Liver (tissue), 9 donors: ENCODE measurements around the gene PIKFYVE. TPM values are rescaled to one million over a fixed set of nuclear protein-coding genes. Genes with fewer than 3 reads are reported as not detected.

Experiments used
- DNase-seq: peaks from one replicate; pipeline ENCODE4 v3.0.0-alpha.2; 2017; ENCODE audit warnings: low spot score
- H3K27ac ChIP-seq, 2 donors: one replicate each; pipeline ENCODE4 v1.7.0; 2013; ENCODE audit warnings: inconsistent platforms in 2 of 2, low read length in 2 of 2, control low read depth in 1 of 2, low read depth in 1 of 2, mild to moderate bottlenecking in 1 of 2
- H3K27me3 ChIP-seq, 4 donors: one replicate each; pipeline versions ENCODE4 v1.6.1 to v1.7.0; 2013; ENCODE audit warnings: low read length in 3 of 4, inconsistent platforms in 1 of 4, mild to moderate bottlenecking in 1 of 4, moderate library complexity in 1 of 4; ENCODE audit not compliant: control insufficient read depth in 4 of 4, insufficient read depth in 4 of 4
- H3K36me3 ChIP-seq, 4 donors: one replicate each; pipeline versions ENCODE4 v1.6.1 to v1.7.0; 2013; ENCODE audit warnings: low read length in 3 of 4, mild to moderate bottlenecking in 3 of 4, low read depth in 1 of 4, moderate library complexity in 1 of 4; ENCODE audit not compliant: control insufficient read depth in 4 of 4, insufficient read depth in 3 of 4
- H3K4me1 ChIP-seq, 4 donors: one replicate each; pipeline versions ENCODE4 v1.6.1 to v1.7.0; 2013; ENCODE audit warnings: low read length in 3 of 4, mild to moderate bottlenecking in 3 of 4, moderate library complexity in 1 of 4; ENCODE audit not compliant: control insufficient read depth in 4 of 4, insufficient read depth in 4 of 4
- H3K4me3 ChIP-seq, 3 donors: one replicate each; pipeline versions ENCODE4 v1.6.1 to v1.7.0; 2013; ENCODE audit warnings: low read length in 3 of 3, control low read depth in 1 of 3, low read depth in 1 of 3, mild to moderate bottlenecking in 1 of 3
- H3K9ac ChIP-seq, 2 donors: one replicate each; pipeline ENCODE4 v1.7.0; 2013; ENCODE audit warnings: low read length in 2 of 2, mild to moderate bottlenecking in 2 of 2, moderate library complexity in 2 of 2, control low read depth in 1 of 2, low read depth in 1 of 2
- H3K9me3 ChIP-seq, 4 donors: one replicate each; pipeline versions ENCODE4 v1.6.1 to v1.7.0; 2013; ENCODE audit warnings: low read length in 3 of 4; ENCODE audit not compliant: control insufficient read depth in 4 of 4
- ATF3 ChIP-seq: IDR thresholded peaks from 2 replicates; pipeline ENCODE4 v1.6.1; 2016; ENCODE audit warnings: antibody characterized with exemption
- EGR1 ChIP-seq, 2 donors: IDR thresholded peaks; 2 replicates each; pipeline ENCODE4 v1.6.1; 2016 to 2018; ENCODE audit warnings: antibody characterized with exemption in 2 of 2, low read depth in 2 of 2
- FOXA1 ChIP-seq: IDR thresholded peaks from 2 replicates; pipeline ENCODE4 v1.6.1; 2016; ENCODE audit warnings: antibody characterized with exemption
- HNF4A ChIP-seq, 2 donors: conservative IDR thresholded peaks; 2 replicates each; pipeline ENCODE4 v1.6.1; 2016; ENCODE audit warnings: antibody characterized with exemption in 2 of 2, mild to moderate bottlenecking in 2 of 2
- HNF4G ChIP-seq: IDR thresholded peaks from 2 replicates; pipeline ENCODE4 v1.6.1; 2016; ENCODE audit warnings: antibody characterized with exemption
- JUND ChIP-seq, 2 donors: IDR thresholded peaks; 2 replicates each; pipeline ENCODE4 v1.6.1; 2016; ENCODE audit warnings: antibody characterized with exemption in 2 of 2
- MAX ChIP-seq: IDR thresholded peaks from 2 replicates; pipeline ENCODE4 v1.6.1; 2016; ENCODE audit warnings: antibody characterized with exemption
- RAD21 ChIP-seq, 2 donors: IDR thresholded peaks; 2 replicates each; pipeline ENCODE4 v1.6.1; 2016; ENCODE audit warnings: antibody characterized with exemption in 2 of 2, mild to moderate bottlenecking in 2 of 2
- REST ChIP-seq: IDR thresholded peaks from 2 replicates; pipeline ENCODE4 v1.6.1; 2016; ENCODE audit warnings: antibody characterized with exemption, mild to moderate bottlenecking
- RXRA ChIP-seq, 2 donors: IDR thresholded peaks; 2 replicates each; pipeline ENCODE4 v1.6.1; 2017 to 2018; ENCODE audit warnings: antibody characterized with exemption in 2 of 2, mild to moderate bottlenecking in 1 of 2
- TAF1 ChIP-seq: conservative IDR thresholded peaks from 2 replicates; pipeline ENCODE4 v1.6.1; 2016; ENCODE audit warnings: antibody characterized with exemption, mild to moderate bottlenecking
- YY1 ChIP-seq: IDR thresholded peaks from 2 replicates; pipeline ENCODE4 v1.6.1; 2016; ENCODE audit warnings: antibody characterized with exemption, mild to moderate bottlenecking
- ZBTB33 ChIP-seq: IDR thresholded peaks from 2 replicates; pipeline ENCODE4 v1.6.1; 2016; ENCODE audit warnings: antibody characterized with exemption
- WGBS: extraction: QIAGEN DNeasy Blood & Tissue Kit; methylation state at CpG from one replicate; pipeline ENCODE4 v1.1.7; 2013; 5-methylcytosine and 5-hydroxymethylcytosine counted together
- polyA plus RNA-seq, 2 donors: library from polyadenylated mRNA; stranded (reverse) in 1 of 2; unstranded in 1 of 2; fragments of 200-250 nt in 1 of 2; fragments of >200 nt in 1 of 2; fragmentation: Nextera tagmentation in 1 of 2; extraction: Ambion mirVana in 1 of 2; gene quantifications; one replicate each; pipeline versions ENCODE4 v1.2.1 to v1.2.3, GENCODE V29; 2013 to 2015
- total RNA-seq, 2 donors: library from RNA; depleted of rRNA; stranded (reverse); fragments of >200 nt; gene quantifications; one replicate each; pipeline ENCODE4 v1.2.3, GENCODE V29; 2014
- donor health status: healthy.
- donor health status: healthy.
- donor health status: healthy.
- donor health status: healthy.
- donor health status: healthy.

Gene PIKFYVE
- total and polyA plus RNA-seq, 4 donors = 3.5 to 23.1 (median 9.1) TPM

- Histone ChIP-seq H3K4me1 (peaks cover 2 to 20% (median 18%) of the 10 kb centered on the region in 4 donors), H3K36me3 (peaks cover 17 to 61% (median 58%) of the 10 kb centered on the region in 4 donors), H3K9ac (no peak overlapping the region), H3K27ac (no peak overlapping the region), H3K4me3 (no peak overlapping the region), H3K27me3 (no peaks in the 10 kb centered on the region), H3K9me3 (no peaks in the 10 kb centered on the region)
- no peak for DNase-seq
- WGBS = 62% methylated on average over 3 of the region's 3 CpGs
- TF ChIP-seq REST = no peak
- peak in 1 of 2 donors; percentile 21 for TF ChIP-seq HNF4A (conservative IDR thresholded peaks at IDR 0.05)
- peak in 1 of 2 donors; percentile 19 for TF ChIP-seq RXRA (IDR thresholded peaks at IDR 0.05)
Measured at GRCh38 chr2:208240619-208241209, 25.3 kb upstream of the PIKFYVE start.

- H3K4me3 ChIP-seq = no peak overlapping the region
- no peak overlapping the region for H3K27ac ChIP-seq
- H3K27me3 ChIP-seq = no peaks in the 10 kb centered on the region
- no peaks in the 10 kb centered on the region for H3K9me3 ChIP-seq
- H3K4me1 ChIP-seq = peaks cover 9 to 54% (median 51%) of the 10 kb centered on the region in 4 donors
- peaks cover 8 to 54% (median 41%) of the 10 kb centered on the region in 4 donors for H3K36me3 ChIP-seq
- TF ChIP-seq REST = no peak
- TF ChIP-seq HNF4G = no peak
- no peak for TF ChIP-seq ATF3
- peak; percentile 30 to 59 for TF ChIP-seq RXRA (IDR thresholded peaks at IDR 0.05)
- no peak for DNase-seq
- no peak overlapping the region for H3K9ac ChIP-seq
Measured at GRCh38 chr2:208244422-208244821, 21.6 kb upstream of the PIKFYVE start.

- Histone ChIP-seq H3K27ac (no peak overlapping the region), H3K4me1 (peaks cover 10 to 67% (median 63%) of the 10 kb centered on the region in 4 donors), H3K27me3 (no peaks in the 10 kb centered on the region), H3K36me3 (peaks cover 7 to 46% (median 33%) of the 10 kb centered on the region in 4 donors), H3K9me3 (no peaks in the 10 kb centered on the region), H3K4me3 (no peak overlapping the region), H3K9ac (no peak overlapping the region)
- no peak for DNase-seq
- WGBS = 94% methylated on average over 3 of the region's 3 CpGs
- TF ChIP-seq EGR1 (IDR thresholded peaks at IDR 0.05; ENCODE audit: low read depth in 2 of 2) (no peak), JUND (IDR thresholded peaks at IDR 0.05) (no peak), TAF1 (no peak), HNF4G (no peak), RAD21 (IDR thresholded peaks at IDR 0.05) (no peak), YY1 (no peak), ATF3 (no peak), HNF4A (conservative IDR thresholded peaks at IDR 0.05) (no peak), MAX (no peak), FOXA1 (no peak), ZBTB33 (no peak)
Measured at GRCh38 chr2:208245746-208246145, 20.3 kb upstream of the PIKFYVE start.
